Measurements from ENCODE around the gene C19orf44.

GRCh38 chr19:16460454-16460853, 35.7 kb upstream of the C19orf44 start:
- no peak for TF ChIP-seq CTCF (IDR thresholded peaks at IDR 0.05)
- TF ChIP-seq POLR2A (IDR thresholded peaks at IDR 0.05) = no peak
